ENCODE results near the gene CNR2.
"Not testable (repeated sequence)": the region's sequence is repeated elsewhere in the genome, so short reads cannot be mapped to it uniquely, and the experiment has no call there.

The CNR2 gene

DNA sequence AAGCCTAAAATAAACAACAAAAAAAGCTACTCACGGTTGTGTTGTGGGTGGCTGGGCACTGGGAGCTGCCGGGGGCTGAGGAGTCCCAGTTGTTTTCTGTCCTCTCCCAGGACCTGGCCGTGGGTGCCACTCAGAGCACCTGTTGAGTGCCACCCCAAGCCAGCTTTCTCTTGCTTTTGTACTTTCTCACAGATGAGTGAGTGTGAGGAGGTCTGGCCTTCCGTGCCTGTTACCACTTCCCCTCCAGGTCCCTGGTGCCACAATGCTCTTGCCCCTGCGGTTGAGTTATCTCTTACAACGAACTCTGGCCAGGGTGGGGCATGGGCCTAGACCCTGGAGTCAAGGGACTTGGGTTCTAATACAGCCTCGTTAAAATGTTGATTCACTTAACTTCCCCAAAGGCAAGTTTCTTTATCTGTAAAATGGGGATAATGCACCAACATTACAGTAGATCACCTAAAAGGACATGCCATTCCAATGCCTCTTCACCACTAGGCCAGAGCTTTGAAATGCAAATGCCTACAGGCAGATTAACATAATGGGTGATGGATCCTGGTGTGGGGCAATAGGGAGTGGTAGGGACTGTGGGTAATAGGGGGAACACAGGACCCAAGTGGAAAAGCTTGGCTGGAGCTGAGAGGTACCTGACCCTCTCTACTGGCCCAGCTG lies at the start of gene CNR2:
Gene CNR2 (minus strand): TSS at position 151 of the 669 bp plus-strand sequence. CDS start 37,745 bp downstream, outside the sequence.
- peak; percentile 28 for DNase-seq

DNA sequence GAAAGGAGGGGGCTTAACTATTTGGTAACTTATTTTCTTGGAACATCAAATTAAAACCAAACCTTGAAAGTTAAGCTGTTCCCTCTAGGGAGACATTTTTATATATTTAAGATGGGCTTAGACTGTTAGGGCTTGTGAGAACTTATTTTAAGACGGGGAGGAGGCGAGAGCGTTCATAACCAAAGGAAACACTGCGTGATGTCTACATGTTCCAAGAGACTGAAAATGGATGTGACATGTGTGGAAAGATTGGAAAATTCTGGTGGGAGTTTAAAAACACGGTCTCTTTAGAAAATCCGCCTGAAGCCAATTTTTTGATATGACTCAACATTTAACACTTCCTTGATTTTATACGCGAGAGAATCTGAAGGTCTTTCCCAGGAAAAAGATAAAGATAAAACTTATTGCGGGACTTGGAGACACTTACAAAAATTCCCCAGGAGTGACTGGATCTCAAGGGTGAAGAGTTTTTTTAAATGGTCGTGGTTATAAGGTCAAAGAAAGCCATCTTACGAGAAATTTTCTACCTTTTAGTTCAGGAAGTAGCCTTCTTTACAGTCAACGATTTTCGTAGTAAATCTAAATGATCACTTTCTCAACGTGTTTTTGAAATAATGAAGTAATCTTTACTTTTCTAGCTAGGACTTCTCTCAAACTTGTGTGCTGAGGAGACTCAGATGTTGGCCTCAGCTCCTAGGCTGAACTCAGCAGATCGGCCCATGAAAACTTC lies 47.3 kb upstream of the CNR2 start:
- DNase-seq: no peak

DNA sequence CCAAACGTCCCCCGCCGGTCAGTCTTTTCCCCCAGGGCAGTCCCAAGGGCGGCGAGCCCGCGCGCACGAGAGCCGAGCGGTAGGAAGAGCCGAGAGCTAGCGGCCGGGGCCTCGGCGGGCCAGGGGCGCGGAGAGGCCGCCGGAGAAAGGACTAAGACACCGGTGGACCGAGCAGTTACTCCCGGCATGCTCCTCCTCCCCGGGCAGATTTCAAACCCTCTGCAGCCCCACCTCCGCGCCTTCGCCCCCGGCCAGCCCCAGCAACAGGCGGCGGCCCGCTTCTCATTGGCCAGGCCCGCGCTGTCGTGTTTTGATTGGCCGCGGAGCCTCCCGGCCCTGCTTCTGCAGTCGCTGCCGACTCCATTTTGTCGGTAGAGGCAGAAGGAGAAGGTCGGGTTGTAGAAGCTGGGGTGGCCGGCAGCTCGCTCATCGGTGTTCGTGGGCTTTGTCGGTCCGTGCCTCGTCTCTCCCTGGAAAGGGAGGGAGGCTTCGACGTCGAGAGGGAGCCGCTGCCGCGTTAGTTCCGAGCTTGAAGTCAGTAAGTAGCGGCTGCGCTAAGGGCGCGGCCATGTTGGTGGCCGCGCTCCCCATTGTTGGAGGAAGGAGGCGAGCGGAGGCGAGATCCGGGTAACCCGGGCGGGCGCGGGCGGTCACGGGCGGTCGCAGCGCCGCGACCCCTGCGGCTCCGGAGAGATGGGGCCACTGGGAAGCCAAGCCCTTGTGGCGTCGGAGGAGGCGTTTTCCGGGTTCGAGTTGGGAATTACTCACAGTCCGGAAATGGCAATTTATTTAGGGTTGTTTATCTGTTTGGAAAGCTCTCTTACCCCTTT lies 46.5 kb upstream of the CNR2 start, which contains the start of gene PNRC2:
Gene PNRC2 (plus strand): TSS at position 368 of the 830 bp plus-strand sequence. CDS start 1,630 bp downstream, outside the sequence.
- DNase-seq: peak; percentile 98

DNA sequence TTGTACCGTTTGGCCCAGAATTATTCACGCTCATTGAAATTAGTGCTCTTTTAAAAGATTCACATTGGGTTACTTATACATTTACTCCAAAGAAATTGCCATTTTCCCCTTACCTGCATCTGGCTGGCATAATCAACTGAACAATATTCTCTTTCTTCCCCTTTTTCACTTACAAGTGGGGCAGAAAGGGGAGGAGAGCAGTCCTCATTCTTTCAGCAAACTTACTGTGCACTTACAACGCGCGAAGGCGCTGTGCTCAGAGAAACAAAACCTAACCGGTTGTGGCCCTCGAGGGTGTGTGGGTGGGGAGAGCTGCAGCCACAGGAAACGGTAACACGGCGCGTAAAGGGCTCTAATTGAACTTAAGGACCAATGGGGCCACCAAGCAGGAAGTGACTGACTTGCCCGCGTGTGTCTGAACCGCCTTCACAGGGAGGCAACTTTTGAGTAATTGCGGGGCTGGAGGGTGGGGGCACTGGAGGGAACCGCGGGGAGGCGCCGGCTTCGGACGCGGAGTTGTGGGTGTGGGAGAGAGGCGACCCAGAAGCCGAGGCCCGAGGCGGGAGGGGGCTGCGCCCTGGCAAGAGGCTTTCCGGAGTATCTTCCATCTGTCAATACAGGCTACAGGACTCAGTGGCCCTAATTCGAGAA lies 45.8 kb upstream of the CNR2 start:
- DNase-seq: peak; percentile 97

DNA sequence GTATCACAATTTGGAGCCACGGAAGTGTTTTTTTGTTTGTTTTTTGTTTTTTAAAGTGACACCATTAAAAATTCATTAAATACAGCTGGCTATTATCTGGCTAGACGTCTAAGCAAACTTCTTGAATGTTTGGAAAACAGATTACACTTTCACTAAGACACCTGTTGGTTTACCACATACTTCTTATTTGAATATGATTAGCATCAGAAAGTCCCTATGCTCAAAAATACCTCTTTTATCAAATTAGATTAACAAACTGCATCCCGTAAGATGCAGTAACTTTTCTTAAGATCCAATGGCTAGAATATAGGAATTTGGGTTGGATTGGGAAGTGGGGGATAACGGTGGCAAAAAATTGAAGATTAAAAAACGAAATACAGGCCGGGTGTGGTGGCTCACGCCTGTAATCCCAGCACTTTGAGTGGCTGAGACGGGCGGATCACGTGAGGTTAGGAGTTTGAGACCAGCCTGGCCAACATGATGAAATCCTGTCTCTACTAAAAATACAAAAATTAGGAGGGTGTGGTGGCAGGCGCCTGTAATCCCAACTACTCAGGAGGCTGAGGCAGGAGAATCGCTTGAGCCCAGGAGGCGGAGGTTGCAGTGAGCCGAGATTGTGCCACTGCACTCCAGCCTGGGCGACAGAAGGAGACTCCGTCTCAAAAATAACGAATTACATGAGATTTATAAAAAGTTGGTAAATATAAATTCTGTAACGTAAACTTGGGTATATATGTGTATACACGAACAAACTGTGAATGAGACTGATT lies 45.1 kb upstream of the CNR2 start:
- not testable (repeated sequence) for DNase-seq

DNA sequence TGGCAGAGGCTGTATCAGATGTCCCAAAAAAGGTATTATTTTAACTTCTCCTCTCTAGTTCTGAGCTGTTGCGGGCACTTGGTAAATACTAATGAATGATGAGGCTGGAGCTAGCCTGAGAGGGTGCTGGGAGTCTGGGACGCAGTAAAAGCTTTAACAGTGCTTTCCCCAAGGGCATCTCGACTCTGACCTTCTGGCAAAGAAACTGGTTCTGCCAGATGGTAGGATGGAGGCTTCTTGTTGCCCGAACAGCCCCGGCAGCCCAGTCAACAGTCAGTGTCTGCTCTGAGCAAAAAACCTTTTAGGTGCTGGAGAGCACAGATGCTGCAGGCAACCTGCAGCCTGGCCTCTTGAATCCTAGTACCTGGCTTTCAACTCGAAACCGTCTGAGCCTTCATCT lies 43.9 kb upstream of the CNR2 start:
- DNase-seq: no peak

DNA sequence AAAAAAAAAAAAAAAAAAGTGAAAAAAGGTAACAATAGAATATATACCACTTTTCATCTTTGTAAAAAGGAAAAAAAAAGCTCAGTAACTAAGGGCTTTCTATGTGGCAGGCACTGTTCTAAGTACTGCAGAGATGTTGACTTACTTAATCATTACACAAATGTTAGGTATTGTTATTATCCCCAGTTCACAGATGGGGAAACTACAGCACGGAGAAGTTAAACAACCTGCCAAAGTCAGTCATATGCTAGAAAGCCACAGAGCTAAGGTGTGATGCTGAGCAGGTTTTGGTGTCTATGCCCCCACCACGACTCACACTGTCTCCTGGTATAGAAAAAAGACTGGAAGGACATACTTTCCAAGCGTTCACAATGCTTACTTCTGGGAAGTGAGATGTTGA lies 39.9 kb upstream of the CNR2 start:
- DNase-seq: no peak

DNA sequence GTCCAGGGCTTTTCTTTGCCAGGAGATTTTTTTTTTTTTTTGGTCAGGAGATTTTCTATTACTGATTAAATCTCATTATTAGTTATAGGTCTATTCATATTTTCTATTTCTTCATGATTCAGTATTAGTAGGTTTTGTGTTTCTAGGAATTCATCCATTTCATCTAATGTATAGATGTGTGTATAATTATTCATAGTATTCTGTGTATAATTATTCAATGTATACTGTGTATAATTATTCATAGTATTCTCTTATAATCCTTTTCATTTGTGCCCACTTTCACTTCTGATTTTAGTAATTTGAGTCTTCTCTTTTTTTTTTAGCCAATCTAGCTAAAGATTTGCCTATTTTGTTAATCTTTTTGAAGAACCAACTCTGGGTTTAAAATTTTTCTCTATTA lies 34.2 kb upstream of the CNR2 start:
- no peak for DNase-seq

DNA sequence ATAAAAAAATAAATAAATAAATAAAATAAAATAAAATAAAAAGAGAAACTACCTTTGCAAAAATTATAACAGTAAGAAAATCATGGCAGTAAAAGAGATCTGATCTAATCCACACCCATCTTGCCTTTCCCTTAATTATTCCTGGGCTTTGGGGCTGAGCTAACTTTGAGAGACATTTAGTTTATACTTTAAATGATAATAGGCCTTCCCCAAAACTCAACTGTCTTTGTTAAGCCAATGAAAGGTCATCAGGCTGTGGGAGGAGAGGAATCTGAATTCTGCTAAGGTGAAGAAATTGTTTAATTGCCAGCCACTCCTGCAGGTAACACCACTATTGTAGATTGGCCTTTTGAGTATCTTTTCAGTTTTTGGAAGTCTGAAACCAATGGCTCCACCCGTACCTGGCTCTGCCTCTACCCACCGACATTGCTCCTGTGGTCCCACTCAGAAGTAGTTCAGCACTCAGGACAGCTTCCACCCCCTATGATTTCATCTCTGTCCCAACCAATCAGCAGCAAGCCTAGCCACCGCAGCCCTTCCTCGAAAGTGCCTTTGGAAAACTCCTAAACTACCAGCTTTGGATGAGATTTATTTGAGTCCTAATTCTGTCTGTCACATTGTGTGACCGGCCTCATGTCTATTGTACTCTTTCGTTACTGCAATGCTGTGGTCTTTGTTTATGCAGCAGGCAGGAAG lies 23.5 kb upstream of the CNR2 start:
- DNase-seq: no peak

DNA sequence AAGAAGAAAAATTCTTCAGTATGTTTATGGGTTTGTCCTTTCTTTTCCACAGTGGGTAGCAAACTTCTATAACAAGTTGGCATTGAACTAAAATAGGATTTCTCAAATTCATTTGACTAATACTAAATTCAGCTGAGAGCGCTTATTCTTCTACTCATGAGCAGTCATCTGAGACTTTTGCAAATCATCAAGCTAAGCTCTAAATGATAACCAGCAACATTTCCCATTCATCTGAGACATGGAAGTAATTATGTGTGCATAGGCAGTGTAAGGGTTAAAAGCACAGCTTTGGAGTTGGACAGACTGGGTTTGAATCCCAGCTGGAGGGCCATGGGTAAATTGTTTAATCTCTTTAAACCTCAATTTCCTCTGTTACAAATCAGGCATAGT lies 18.3 kb upstream of the CNR2 start:
- no peak for DNase-seq

DNA sequence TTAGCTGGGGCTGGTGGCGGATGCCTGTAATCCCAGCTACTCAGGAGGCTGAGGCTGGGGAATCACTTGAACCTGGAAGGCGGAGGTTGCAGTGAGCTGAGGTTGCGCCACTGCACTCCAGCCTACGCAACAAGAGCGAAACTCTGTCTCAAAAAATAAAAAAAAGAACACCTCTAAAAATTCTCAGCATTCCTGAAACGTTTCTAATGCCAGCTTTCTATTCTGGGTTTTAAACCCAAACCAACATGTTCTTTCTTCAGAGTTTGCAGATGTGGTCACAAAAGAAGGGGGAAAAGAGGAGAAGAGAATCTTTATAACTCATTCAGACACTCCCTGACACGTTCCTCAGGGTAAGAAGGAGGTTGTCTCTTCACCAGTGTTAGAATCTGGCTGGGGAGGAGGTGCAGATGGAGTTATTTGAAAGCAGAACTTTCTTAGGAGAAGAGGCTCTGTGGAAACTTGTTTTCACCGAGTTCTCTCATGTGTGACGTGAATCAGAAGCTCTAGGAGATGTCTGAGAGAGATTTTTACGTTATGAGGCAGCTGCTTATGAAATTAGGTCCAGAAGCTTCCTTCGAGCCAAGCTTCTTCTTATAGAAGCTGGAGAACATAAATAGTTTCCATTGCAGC lies 17.8 kb upstream of the CNR2 start:
- no peak for DNase-seq

DNA sequence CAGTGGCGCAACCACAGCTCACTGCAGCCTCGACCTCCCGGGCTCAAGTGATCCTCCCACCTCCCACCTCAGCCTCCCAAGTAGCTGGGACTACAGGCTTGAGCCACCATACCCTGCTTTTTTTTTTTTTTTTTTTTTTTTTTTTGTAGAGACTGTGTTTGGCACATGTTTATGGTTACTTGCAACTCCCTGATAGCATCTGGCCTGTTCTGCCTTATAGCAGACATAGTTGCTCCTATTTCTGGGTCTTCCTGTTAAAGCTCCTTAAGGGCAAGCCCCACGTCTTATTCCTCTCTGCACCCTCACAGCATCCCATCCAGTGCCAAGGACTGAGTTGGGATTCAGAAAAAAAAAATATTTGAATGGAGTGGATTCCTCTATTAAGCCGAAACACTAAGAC lies 17.1 kb upstream of the CNR2 start:
- DNase-seq: no peak

DNA sequence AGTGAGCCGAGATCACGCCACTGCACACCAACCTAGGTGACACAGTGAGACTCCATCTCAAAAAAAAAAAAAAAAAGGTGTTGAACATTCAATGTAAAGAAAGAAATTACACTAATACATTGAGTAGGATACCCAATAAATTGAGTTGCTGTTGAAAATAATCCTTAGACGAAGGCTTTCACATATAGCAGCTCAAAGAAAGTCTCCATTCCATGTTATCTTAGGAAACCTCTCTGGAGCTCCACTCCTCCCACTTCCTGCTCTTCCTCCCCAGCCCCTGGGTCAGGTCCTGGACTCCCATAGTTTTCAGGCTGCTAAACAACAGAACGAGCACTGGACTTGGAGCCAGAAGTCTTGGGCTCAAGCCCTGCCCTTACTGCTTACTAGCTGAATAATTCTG lies 15.6 kb upstream of the CNR2 start:
- no peak for DNase-seq

DNA sequence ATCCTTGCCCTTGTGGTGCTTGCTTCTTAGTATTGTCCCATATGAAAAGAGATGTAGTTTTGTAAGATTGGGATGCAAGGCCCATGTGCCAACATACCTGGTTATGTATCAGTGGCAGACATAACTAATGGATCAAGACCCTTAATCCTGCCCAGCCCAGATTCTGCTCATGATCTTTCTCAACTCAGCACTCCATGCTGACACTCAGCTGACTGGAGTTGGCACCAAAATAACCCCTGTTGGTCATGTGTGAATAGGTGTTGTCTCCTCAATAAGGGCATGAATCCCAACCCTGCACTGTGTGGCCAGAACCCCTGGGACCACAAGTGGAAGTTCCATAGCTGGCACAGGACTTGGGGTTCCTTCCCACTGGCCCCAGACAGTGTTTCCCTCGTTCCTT lies 13.9 kb upstream of the CNR2 start:
- DNase-seq: no peak

DNA sequence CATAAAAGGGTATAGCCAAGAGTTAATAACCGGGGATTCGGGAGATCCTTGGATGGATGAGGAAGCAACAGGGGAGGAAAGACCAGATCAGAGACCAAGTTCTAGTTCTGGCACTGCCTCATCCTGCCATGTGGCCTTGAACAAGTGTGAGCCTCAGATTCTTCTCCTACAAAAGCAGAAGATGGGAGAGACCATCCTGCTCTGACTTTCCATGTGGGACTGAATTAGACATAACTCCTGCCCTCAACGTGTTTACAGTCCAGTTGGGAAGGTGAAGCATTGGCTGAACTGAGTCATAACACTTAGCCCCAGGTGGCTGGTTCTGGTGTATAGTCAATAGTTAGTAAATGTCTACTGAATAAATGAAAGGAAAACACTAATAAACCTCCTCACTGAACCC lies 12.1 kb upstream of the CNR2 start:
- no peak for DNase-seq

DNA sequence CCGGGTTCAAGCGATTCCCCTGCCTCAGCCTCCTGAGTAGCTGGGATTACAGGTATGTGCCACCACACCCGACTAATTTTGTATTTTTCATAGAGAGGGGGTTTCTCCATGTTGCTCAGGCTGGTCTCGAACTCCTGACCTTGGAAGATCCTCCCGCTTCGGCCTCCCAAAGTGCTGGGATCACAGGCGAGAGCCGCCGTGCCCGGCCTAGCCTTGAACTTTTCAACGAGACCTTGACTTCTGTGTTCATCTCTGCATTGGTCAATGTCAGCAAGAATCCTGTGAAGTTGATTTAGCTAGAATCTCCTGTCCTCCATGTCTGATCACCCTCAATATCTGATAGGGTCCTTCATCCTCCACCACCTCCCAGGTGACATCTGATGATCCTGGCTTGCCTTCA lies 11.4 kb upstream of the CNR2 start:
- DNase-seq: no peak

DNA sequence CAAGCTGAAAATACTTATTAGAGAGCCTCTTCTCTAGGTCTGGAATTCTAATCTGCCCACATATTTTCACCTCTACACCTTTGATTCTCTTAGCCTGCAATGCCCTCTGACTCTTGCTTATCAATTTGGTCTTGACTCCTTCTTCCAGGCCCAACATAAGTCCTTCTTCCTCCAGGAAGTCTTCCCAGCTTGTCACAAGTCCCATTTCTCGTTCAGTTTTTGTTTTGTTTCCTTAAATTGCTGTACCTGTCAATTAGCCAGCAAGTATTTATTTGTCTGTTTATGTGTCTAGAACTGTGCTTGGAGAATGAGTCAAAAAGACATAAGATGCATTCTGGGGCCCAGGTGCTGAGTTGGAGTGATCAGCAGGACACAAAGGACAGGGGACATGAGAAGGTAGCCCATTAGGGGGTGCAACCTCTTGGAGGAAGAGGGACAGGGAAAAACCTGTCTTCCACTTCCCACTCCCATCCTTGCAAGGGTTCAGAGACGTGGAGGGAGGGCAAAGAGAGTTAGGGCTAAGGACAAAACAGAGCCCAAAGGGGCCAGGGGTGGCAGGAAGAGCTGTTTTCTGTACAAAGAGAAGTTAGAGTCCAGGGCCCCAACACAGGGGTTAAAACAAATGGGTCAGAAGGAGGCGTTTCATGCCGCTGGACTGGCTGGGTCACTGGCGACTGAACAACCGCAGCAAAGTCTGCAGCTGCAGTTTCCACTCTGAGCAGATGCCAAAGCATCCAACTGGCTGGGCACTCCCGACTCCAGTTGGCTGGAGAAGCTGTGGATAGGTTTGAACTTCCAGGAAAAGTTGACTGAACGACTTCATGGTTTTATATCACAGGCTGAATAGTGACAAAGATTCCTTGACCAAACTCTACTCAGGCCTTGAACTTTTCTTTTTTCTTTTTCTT lies 10.7 kb upstream of the CNR2 start:
- DNase-seq: no peak

DNA sequence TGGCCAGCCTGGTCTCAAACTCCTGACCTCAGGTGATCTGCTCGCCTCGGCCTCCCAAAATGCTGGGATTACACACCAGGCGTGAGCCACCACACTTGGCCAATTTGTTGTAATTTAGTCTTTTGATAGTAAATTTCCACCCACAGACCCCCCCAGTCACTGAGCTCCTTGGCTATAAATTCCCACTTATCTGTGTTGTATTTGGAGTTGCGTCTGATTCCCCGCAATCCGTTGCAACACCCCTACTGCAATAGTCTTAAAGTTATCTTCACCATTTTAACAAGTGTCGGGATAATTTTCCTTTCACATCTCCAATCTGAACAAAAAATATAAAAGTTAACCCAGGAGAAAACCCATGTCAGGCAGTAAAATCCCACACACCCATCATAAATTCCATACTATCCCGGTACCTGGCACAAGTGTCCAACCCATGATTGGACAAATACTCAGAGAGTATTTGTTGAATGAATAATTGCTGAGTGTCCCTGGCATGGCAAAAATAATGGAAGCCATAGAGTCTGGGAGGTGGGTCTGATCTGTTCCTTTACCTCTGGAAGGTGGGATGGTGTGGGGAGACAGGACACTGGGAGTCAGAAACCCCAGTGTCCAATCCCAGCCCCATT lies 9.3 kb upstream of the CNR2 start:
- DNase-seq: no peak
